ENCODE data around the gene TANC2.

DNA sequence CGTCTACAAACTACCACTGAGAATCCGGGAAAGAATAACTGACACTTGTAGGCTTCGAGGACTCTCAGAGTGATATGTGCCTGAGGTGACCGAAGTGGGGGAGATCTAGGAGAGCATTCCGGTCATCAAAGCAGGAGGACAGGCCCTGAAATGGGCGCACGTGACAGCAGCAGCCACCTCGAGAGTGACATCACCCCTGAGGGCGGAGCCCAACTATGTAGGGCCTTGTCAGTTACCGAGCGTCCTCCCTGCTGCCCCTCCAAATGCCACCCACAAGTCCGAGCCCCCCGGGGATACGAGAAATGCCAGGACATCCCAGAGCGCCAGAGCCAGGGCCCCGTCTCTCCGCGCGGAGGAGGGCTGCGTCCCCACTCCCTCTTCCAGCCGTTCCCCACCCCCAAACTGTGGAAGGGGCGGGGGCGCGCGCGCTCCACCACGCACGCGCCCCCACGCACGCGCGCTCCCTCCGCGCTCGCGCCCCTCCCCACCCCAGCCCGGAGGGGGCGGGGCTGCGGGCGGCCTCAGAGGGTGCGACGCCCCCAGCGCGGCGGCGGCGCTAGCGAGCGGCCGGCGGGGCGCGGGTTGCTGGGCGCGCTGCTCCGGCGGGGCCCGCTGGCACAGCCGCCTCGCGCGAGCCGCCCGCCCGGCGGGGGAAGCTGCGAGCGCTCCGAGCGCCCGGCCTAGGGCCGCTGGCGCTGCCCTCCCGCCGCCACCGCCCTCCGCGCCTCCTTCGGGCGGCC, at the start of gene TANC2:
- no peak for TF ChIP-seq EZH2phosphoT487 (IDR thresholded peaks at IDR 0.05; ENCODE audit: insufficient read depth, low read depth)
- TF ChIP-seq EZH2 (IDR thresholded peaks at IDR 0.05; ENCODE audit: insufficient read depth, poor library complexity, severe bottlenecking): no peak

Data from GM23248 (cell line).